CD4-positive, alpha-beta T cell treated with Interleukin-17A for 4 hours (primary cell): ENCODE results near the gene BAK1.

Experiments
- DNase-seq: peaks from one replicate; pipeline ENCODE4 v3.0.0-alpha.2; 2020; ENCODE audit warnings: mixed read lengths

The BAK1 gene

GRCh38 chr6:33607784-33608161, 27.7 kb upstream of the BAK1 start:
- DNase-seq = peak; percentile 62

- no peak for DNase-seq
These were observed 27.2 kb upstream of the BAK1 start for GRCh38 chr6:33607126-33607783.

- no peak for DNase-seq
These were observed 26.6 kb upstream of the BAK1 start for GRCh38 chr6:33606642-33607041.

GRCh38 chr6:33604941-33605854, 25.1 kb upstream of the BAK1 start:
- no peak for DNase-seq

- DNase-seq = no peak
These were observed 22.1 kb upstream of the BAK1 start for GRCh38 chr6:33602180-33602579.

GRCh38 chr6:33600761-33601160, 20.7 kb upstream of the BAK1 start:
- DNase-seq = no peak

GRCh38 chr6:33599413-33599938, 19.4 kb upstream of the BAK1 start:
- no peak for DNase-seq

- DNase-seq = no peak
These were observed 17.7 kb upstream of the BAK1 start for GRCh38 chr6:33597551-33598322.

- peak; percentile 45 for DNase-seq
These were observed 16.8 kb upstream of the BAK1 start for GRCh38 chr6:33596894-33597293.

- no peak for DNase-seq
These were observed 15.1 kb upstream of the BAK1 start for GRCh38 chr6:33595001-33595846.

GRCh38 chr6:33593414-33593727, 13.3 kb upstream of the BAK1 start:
- DNase-seq = no peak

GRCh38 chr6:33592595-33593413, 12.7 kb upstream of the BAK1 start:
- DNase-seq = peak; percentile 80

- DNase-seq = no peak
These were observed 12.2 kb upstream of the BAK1 start for GRCh38 chr6:33592280-33592594.

GRCh38 chr6:33591424-33592032, 11.5 kb upstream of the BAK1 start:
- no peak for DNase-seq

- no peak for DNase-seq
These were observed 10.6 kb upstream of the BAK1 start for GRCh38 chr6:33590531-33591198.

GRCh38 chr6:33589731-33590530, 9.9 kb upstream of the BAK1 start:
- DNase-seq = peak; percentile 64

- no peak for DNase-seq
These were observed 9.3 kb upstream of the BAK1 start for GRCh38 chr6:33589392-33589730.

- DNase-seq = no peak
These were observed 8.8 kb upstream of the BAK1 start for GRCh38 chr6:33588894-33589293.

GRCh38 chr6:33587529-33587928, 7.5 kb upstream of the BAK1 start:
- DNase-seq = no peak

- no peak for DNase-seq
These were observed 6.1 kb upstream of the BAK1 start for GRCh38 chr6:33586108-33586640.
